Measurements from ENCODE around the gene CTNNA1.

- TF ChIP-seq CTCF (optimal IDR thresholded peaks at IDR 0.05 in 1 of 3, IDR thresholded peaks at IDR 0.05 in 1 of 3, conservative IDR thresholded peaks at IDR 0.05 in 1 of 3; ENCODE audit: extremely low read depth in 1 of 3, insufficient read depth in 2 of 3, low read length in 3 of 3) (no peak), EZH2 (IDR thresholded peaks at IDR 0.05; ENCODE audit: low read length) (no peak)
Measured at GRCh38 chr5:138965626-138966025, 212.4 kb downstream of the CTNNA1 start.

All from keratinocyte (primary cell).